Measurements from ENCODE around the gene ECHS1.

GRCh38 chr10:133358925-133359310, 14.2 kb downstream of the ECHS1 start:
- no peak for TF ChIP-seq POLR2A (IDR thresholded peaks at IDR 0.05)
- TF ChIP-seq CTCF (IDR thresholded peaks at IDR 0.05): no peak

Data from right lobe of liver (tissue), 4 donors.